Hematopoietic multipotent progenitor cell treated with erythropoietin and hydrocortisone succinate and interleukin-3 and kit ligand, for 6 days (in vitro differentiated cells): ENCODE measurements around the gene COG4.
"Not testable (repeated sequence)": the region's sequence is repeated elsewhere in the genome, so short reads cannot be mapped to it uniquely, and the experiment has no call there.

ENCODE experiments used
- DNase-seq: peaks from one replicate; pipeline ENCODE4 v3.0.0-alpha.2; 2015

Gene COG4

DNA sequence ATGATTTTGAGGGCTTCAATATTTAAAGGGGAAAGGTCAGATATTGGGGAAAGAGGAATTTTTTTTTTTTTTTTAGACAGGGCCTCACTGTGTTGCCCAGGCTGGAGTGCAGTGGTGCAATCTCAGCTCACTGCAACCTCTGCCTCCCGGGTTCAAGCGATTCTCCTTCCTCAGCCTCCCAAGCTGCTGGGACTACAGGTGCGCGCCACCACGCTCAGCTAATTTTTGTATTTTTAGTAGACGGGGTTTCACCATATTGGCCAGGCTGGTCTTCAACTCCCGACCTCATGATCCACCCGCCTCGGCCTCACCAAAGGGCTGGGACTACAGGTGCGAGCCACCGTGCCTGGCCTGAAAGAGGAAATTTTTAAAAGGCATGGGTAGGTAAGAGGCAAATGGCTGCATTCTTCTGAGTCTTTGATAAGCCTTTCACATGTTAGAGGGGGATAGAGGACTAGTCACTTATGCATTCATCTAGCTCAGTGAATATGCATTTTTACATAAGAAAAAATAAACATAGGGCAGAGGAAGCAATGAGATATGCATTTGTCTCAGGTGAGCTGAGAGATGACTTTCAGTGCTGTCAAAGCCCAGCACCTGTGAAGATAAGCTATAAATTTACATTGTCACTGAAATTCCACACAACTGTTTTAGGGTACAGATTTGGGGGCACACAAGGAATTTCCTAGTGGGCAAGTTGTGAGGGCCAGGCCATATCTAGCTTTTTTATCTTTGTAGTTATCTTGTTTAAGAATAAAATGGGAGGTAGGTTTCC lies 70.0 kb downstream of the COG4 start:
- DNase-seq, result no peak

DNA sequence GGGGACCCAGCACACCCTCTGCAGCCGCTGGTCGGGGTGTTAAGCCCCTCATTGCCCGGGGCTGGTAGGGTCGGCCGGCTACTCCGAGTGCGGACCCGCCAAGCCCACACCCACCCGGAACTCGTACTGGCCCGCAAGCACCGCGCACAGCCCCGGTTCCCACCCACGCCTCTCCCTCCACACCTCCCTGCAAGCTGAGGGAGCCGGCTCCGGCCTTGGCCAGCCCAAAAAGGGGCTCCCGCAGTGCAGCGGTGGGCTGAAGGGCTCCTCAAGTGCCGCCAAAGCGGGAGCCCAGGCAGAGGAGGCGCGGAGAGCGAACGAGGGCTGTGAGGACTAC lies 72.4 kb downstream of the COG4 start:
- DNase-seq, result not testable (repeated sequence)

DNA sequence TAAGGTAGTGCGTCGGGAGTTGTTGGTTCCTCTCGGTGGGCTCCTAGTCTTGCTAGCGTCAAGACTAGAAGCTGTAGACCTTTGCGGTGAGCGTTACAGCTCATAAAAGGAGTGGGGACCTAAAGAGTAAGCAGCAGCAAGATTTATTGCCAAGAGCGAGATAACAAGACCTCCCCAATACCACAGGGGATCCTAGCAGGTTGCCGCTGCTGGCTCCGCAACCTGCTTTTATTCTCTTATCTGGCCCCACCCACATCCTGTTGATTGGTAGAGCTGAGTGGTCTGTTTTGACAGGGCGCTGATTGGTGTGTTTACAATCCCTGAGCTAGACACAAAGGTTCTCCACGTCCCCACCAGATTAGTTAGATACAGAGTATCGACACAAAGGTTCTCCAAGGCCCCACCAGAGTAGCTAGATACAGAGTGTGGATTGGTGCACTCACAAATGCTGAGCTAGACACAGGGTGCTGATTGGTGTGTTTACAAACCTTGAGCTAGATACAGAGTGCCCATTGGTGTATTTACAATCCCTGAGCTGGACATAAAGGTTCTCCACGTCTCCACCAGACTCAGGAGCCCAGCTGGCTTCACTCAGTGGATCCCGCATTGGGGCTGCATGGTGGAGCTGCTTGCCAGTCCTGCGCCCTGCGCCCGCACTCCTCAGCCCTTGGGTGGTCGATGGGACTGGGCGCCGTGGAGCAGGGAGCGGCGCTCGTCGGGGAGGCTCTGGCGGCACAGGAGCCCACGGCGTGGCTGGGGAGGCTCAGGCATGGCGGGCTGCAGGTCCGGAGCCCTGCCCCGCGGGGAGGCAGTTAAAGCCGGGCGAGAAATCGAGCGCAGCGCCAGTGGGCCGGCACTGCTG lies 73.0 kb downstream of the COG4 start:
- not testable (repeated sequence) for DNase-seq

DNA sequence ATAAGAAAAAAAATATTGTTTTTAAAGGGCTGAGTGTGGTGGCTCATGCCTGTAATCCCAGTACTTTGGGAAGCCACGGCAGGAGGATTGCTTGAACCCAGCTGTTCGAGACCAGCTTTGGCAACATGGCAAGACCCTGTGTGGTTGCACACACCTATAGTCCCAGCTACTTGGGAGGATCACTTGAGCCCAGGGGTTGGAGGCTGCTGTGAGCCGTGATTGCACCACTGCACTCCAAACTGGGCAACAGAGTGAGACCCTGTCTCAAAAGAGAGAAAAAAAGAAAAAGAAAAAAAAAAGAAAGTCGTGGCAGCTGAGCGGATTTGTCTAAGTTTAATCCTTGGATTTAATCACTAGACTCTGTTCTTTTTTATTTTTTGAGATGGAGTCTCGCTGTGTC lies 75.3 kb downstream of the COG4 start:
- DNase-seq, result no peak

DNA sequence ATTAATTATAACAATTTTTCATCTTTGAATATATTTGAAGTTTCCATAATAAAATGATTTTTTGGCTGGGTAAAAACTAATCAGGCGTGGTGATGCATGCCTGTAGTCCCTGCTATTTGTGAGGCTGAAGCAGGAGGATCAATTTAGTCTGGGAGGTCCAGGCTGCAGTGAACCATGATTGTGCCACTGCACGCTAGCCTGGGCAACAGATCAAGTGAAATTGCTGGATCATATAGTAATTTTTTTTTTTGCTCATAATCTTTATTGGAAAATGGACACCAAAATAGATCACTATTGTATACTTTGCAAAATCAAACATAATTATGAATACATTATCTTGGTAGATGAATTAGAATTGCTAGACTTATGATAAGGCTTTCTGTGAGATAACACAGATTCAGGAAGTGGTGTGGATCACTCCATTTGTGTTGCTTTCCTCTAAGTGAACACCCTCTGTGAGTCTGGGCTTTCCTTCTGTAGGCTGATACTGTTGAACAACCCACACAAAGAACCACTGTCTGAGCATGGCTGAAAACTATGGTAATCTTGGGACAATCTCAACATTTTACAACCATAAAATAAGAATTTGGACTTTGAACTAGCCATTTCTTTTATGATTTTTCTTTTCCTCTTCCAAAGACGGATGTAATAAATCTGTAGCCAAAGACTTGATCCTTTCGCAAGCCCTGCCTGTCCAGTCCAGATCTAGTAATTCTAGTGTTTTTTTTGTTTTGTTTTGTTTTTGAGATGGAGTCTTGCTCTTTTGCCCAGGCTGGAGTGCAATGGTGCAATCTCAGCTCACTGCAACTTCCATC lies 78.9 kb downstream of the COG4 start:
- DNase-seq, result peak; percentile 37

DNA sequence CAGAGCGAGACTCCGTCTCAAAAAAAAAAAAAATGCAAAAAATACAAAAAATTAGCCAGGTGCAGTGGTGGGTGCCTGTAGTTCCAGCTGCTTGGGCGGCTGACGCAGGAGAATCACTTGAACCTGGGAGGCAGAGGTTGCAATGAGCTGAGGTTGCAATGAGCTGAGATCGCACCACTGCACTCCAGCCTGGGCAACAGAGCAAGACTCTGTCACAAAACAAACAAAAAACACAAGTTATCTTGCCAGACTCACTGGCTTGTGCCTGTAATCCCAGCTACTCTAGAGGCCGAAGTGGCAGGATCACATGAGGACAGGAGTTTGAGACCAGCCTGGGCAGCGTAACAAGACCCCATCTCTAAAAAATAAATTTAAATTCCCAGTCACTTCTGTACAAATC lies 81.0 kb downstream of the COG4 start:
- no peak for DNase-seq

DNA sequence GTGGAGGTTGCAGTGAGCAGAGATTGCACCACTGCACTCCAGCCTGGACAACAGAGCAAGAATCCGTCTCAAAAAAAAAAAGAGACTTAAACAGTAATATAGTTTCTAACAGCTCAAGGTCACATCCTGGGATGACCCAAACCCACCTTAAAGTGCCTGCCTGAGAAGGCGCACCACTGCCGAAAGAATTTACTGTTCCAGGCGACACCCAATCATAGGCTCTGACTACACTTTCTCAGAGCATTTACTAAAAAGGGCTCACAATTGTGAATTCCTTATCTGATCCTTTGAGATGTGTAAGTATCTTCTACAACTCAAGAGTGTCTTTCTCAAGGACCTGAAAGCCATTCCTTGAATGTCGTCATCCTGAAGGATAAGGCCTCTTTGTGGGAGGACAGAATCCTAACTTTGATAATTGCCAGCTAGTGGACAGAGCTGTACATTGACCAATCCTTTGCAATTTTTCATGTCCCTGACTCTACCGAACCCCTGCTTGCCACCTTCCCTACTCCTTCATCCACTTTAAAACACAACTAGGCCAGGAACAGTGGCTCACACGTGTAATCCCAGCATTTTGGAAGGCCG lies 81.9 kb downstream of the COG4 start:
- DNase-seq, result no peak

DNA sequence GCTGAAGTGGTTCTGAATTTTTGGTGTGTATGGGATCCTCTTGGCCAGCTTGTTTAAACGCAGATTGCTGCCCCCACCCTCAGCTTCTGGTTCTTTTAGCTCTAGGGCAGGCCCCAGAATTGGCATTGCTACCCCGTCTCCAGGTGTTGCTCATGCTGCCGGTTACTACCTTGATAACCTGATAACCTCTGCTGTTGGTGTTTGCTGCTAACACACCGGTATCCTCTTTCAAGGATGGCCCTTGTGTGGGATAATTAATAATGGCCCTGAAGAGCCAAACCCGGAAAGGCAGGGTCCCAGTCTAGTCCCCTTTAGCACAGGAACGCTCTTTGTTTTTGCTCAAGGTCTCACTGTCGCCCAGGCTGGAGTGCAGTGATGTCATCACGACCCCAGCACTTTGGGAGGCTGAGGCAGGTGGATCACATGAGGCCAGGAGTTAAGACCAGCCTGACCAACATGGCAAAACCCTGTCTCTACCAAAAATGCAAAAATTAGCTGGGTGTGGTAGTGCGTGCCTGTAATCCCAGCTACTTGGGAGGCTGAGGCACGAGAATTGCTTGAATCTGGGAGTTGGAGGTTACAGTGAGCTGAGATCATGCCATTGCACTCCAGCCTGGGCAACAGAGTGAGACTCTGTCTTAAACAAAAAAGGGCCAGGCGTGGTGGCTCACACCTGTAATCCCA lies 83.2 kb downstream of the COG4 start:
- no peak for DNase-seq

DNA sequence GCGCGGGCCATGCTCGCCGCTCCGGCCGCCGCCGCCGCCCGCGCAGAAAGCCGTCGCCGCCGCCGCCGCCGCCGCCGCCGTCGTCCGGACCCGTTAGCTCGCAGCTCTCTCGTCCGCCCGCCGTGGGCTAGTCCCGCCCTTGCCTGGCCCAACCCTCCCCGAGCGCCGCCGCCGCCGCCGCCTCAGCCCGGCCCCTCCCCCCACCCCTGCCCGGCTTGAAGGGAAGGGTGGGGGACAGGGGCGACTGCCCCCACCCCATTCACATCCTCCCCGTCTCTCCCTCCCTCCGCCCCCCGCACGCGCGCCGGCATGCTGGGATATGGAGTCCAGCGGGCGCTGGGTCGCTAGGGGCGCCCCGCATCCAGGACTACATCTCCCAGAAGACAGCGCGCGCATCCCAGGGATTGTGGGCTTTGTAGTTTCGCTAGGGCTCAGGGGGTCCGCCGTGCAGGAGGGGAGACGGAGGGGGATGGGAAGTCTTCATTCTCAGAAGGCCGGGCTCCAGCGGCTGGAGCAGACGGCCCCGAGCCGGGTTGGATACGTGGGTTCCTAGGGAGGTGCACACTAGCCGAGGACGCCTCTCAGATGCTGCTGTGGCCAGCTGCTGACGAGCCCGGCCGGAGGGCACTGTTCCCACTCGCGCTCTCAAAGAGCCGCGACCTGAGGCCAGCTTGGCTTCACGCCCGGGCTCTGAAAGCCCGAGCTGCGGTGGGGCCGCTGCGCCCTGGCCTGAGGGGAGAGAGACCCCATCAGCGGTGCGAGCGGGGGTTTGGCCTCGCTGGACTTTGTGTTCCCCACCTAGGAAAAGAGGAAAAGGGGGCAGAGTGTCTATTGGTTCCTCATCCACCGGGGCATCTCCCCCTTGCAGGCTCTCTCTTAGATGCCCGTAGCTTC lies 84.1 kb downstream of the COG4 start, which contains the start of gene ST3GAL2:
Gene ST3GAL2, minus strand, starts transcription at position 132 of the 894 bp plus-strand sequence. CDS start 40,570 bp downstream, outside the sequence.
- peak; percentile 97 for DNase-seq

DNA sequence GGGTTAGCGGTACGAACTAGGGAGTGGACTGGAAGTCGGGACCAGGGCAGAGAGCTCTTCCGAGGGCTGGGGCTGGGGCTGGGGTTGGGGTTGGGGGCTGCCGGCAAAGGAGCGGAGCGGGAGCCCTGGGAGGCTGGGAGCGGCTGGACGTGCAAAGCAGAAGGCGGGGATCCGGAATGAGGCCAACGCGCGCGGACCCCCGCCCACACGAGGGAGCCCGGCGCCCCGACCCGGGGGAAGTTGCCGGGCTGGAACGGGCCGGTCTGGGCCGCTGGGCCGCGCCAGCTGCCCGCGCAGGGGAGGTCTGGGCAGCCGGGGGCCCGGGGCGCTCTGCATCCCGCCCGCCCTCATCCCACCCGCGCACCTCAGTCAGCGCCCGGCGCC lies 84.8 kb downstream of the COG4 start:
- peak; percentile 32 for DNase-seq

DNA sequence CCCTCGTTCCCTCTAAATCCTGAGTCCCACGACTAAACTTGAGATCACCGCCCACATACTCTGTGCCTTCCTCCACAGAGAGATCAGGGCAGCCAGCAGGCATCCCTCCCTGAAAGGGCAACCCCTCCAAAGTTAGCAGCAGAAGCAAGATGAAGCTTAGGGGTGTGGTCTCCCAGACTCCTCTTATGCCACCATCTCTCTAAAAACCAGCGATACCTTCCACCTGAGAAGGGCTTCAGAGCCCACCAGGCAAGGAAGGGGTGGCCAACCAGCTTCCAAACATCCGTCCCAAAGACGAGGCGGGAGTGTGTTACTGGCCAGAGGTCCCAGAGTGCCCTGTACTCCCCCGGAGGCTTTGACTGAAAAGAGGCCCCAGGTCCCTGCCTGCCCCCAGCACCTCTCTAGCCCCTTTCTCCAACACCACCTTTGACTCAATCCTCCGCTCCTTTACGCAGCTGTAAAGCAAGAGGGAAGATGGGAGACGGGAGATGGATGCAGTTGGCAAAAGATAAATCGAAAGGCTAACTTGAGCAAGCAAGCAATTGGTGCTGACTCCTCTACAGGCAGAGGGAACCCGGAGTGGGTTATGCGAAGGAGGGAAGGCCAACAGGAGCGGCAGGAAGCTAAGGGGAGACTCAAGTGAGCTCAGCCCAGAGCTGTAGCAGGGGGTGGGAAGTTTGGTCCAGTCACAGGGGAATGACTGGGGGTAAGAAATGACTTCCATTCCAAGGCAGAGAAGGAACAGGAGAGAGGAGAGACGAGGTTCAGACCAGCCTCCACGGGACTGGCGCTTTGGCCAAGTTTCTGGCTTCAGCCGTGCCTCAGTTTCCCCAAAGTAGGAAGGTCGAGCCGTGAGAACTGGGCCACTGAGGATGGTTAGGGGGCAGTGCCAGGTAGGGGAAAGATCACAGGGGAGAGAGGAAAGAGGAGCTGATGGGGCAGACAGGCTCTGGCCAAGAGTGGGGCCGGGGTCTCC lies 85.5 kb downstream of the COG4 start:
- DNase-seq, result peak; percentile 50

DNA sequence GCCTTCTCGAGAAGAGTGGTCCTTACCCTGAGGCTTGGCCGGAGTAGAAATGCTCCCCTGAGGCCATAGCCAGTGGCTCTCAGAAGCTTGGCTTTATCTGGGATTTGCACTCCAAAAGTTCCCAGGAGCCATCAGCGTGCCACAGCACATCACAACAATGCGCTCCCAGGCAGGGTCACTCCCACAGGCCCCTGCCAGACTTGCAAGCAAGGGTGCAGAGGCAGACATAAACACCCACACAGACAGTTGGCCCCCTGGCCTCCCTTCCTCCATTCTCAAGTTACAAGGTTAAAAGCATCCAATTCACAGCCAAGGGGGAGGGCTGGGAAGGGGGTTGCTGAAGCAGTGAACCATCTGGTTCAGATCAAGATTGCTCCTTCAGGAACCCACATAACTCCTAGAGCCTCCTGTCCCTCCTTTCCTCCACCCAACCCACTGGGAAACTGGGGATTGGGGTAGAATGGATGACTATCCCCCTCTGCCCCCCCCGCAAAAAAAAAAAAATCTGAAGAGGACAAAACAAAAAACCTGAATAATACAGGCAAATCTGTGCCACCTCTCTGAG lies 86.3 kb downstream of the COG4 start:
- DNase-seq, result peak; percentile 32

DNA sequence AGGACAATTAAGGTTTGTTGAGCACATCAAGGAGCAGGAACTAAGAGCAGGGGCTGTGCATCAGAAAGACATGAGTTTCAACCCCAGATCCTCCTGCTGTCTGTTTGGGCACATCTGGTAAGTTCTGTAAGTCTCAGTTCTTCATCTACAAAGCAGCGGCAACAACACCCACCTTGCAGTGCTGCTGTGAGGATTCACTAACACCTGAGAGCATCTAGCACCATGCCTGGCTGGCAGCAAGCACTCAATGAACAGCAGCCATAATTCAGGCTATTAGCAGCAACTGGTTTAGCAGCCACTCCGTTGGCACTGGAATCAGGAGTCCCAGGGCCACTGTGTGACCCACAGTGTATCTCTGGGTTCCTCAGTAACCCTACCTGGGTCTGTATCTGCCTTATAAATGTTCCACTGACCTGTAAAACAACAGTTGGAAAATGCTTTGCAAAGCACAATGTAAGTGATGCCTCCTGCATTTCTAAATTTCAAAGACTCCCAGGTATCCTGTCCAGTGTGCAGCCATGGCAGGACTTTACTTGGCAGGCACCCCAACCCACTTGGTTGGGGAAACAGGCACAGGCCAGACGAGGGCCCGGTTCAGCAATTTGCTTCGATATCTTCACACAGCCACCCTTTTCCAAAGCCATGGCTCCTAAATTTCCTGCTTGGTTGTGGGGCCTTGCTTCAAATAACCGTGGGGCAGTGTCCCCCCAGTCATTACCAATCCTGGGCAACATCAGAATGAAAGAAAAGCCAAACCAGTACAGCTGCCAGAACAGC lies 88.7 kb downstream of the COG4 start:
- DNase-seq, result no peak

DNA sequence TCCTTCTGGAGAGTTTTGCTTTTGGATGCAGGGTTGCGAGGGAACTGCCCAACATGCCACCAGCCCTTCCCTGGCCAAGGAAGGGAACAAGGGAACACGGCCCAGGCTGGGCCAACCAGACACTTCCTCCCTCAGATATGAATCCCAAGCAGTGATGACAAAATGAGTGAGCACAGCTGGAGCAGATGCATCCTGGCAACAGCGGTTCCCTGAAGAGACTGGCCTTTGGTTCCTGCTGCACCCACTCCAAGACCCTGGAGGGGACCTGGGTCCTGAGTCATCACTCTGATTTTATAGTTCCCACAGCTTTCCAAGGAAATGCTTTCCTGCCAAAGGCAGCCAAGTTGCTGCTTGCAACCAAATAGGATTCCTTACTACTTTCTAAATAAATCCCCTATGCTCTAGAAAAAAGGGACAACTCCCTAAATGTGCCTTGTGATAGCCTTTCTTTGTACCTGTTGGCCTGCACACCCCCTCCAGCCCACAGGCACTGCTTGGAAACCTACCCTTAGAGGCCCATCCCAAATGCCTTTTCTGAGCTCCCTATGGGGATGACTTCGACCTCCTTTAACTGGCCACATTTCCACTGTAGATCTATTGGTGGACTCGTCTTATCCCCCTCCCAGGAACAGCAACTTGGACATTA lies 89.8 kb downstream of the COG4 start:
- DNase-seq, result peak; percentile 43

DNA sequence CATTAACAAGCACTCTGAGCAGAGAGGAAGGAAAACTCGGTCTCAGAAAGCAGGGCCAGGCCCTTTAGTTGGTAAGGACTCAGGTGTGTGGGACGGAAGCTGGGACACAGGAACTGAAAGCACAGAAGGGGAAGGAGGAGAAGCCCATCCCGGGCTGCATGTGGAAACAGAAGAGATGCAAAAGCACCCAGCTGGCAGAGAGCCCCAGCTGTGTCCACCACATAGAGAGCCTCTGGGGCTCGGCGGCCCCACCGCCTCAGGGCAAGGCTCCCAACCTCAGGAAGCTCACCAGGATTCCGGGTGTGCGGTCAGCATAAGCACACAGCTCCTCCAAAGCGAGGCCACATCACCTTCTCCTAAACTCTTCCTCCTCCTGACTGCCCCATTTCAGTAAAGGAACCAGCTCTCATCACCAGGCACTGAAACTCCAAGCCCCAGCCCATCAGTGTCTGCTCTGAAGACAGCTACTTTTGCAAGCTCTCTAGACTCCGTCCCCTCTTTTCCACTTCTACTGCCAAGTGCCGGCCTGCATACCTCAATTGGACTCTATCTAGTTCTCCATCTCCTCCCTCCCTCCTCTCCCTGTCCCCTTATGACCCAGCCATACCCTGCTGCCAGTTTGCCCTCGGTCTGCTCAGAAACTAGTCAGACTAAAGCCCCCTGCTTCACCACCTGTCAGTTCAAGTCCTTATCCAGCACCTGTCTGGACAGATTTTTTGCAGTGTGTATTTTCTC lies 90.5 kb downstream of the COG4 start:
- DNase-seq, result peak; percentile 75

DNA sequence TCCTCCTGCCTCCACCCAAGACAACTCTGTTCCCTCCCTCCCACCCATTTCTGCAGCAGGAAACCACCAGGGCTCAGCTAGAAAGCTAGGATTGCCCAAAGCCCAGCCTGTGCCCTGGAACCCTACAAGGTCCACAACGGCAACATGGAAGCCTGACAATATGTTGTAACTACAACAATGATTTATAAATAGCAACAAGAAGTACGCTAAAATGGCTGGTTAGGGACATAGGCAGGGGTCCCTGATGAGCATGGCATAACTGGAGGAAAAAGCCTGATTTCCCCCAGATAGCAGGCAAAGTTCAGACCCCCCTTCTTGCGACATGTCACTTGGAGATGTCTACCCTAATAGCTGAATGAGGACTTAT lies 91.0 kb downstream of the COG4 start:
- DNase-seq, result peak; percentile 44
